G401.6 (cell line): ENCODE measurements around the gene FGF14.

Experiments used
- FAIRE-seq: peaks from 2 replicates; lab custom pipeline; 2012; peaks lifted over from hg19 to GRCh38; lab: Jason Lieb, UNC

The FGF14 gene

GRCh38 chr13:102240110-102240509 lies 161.7 kb downstream of the FGF14 start:
- no peak for FAIRE-seq

GRCh38 chr13:102237230-102237629 lies 164.6 kb downstream of the FGF14 start:
- FAIRE-seq, result no peak

GRCh38 chr13:102236830-102237229 lies 165.0 kb downstream of the FGF14 start:
- FAIRE-seq, result no peak

- no peak for FAIRE-seq
Measured at GRCh38 chr13:102236341-102236740, 165.5 kb downstream of the FGF14 start.

- no peak for FAIRE-seq
Measured at GRCh38 chr13:102235689-102236088, 166.2 kb downstream of the FGF14 start.

- no peak for FAIRE-seq
Measured at GRCh38 chr13:102234618-102235017, 167.2 kb downstream of the FGF14 start.

GRCh38 chr13:102233566-102234208 lies 168.2 kb downstream of the FGF14 start:
- FAIRE-seq, result no peak

GRCh38 chr13:102231479-102231878 lies 170.4 kb downstream of the FGF14 start:
- FAIRE-seq, result no peak

- no peak for FAIRE-seq
Measured at GRCh38 chr13:102227741-102228140, 174.1 kb downstream of the FGF14 start.

- no peak for FAIRE-seq
Measured at GRCh38 chr13:102226591-102226990, 175.3 kb downstream of the FGF14 start.

GRCh38 chr13:102225892-102226291 lies 176.0 kb downstream of the FGF14 start:
- FAIRE-seq, result no peak

- no peak for FAIRE-seq
Measured at GRCh38 chr13:102220681-102221228, 181.1 kb downstream of the FGF14 start.

- no peak for FAIRE-seq
Measured at GRCh38 chr13:102214956-102215355, 186.9 kb downstream of the FGF14 start.

GRCh38 chr13:102212729-102213128 lies 189.1 kb downstream of the FGF14 start:
- no peak for FAIRE-seq

GRCh38 chr13:102208347-102208746 lies 193.5 kb downstream of the FGF14 start:
- no peak for FAIRE-seq

GRCh38 chr13:102207680-102208342 lies 194.0 kb downstream of the FGF14 start:
- no peak for FAIRE-seq

GRCh38 chr13:102203718-102204117 lies 198.1 kb downstream of the FGF14 start:
- no peak for FAIRE-seq

GRCh38 chr13:102198418-102199311 lies 203.2 kb downstream of the FGF14 start:
- FAIRE-seq, result no peak

GRCh38 chr13:102197193-102197592 lies 204.7 kb downstream of the FGF14 start:
- no peak for FAIRE-seq

GRCh38 chr13:102195566-102196462 lies 206.0 kb downstream of the FGF14 start:
- no peak for FAIRE-seq

GRCh38 chr13:102192858-102193257 lies 209.0 kb downstream of the FGF14 start:
- no peak for FAIRE-seq
